Fibroblast of peridontal ligament (primary cell): ENCODE data around the gene P2RX6.
A peak's percentile ranks its signal among the peaks of the same experiment; 100 is the strongest.

Experiments used
- DNase-seq: peaks from one replicate; pipeline ENCODE4 v3.0.0-alpha.2; 2010; ENCODE audit errors: extremely low read depth

The P2RX6 gene

GRCh38 chr22:21074102-21074715 is 59.2 kb downstream of the P2RX6 start:
- DNase-seq, result peak; percentile 52

- DNase-seq, result no peak
Measured at GRCh38 chr22:21075516-21076138, 60.7 kb downstream of the P2RX6 start.

- no peak for DNase-seq
Measured at GRCh38 chr22:21076912-21077625, 62.1 kb downstream of the P2RX6 start.
